Measurements from ENCODE around the gene RGP1. TPM values are rescaled to one million over a fixed set of nuclear protein-coding genes. Genes with fewer than 3 reads are reported as not detected.
A peak's percentile ranks its signal among the peaks of the same experiment; 100 is the strongest.

RGP1 gene
- 17.4 and 19.7 TPM in 2 replicates for polyA plus RNA-seq (2011; rRNA removed)
- polyA minus RNA-seq (2011; rRNA and poly(A)+ RNA removed) = 16.5 and 20.0 TPM in 2 replicates

GRCh38 chr9:35748858-35749514 is at the start of gene RGP1, which contains the start of gene GBA2:
TSS of gene RGP1 (plus strand) at chr9:35749287. CDS start at chr9:35749756, 469 bp downstream.
TSS of gene GBA2 (minus strand) at chr9:35749228. CDS start at chr9:35748704, 524 bp downstream.
- H3K27me3 ChIP-seq (ENCODE audit: control insufficient read depth, insufficient read depth, low read length) = no peaks in the 10 kb centered on the region
- ChIA-PET POLR2A (interaction anchor here (0.8 to 1.6 kb wide), 2 partner anchors 17 to 21 kb away, joined by 4 to 11 read pairs; partner anchors contain the start of genes CREB3 and TLN1), CTCF (interaction anchor here (0.6 to 7.2 kb wide), 10 partner anchors 8 to 65 kb away, joined by 3 to 78 read pairs (median 4); partner anchors contain the start of gene HINT2)
- peak within 1 kb of the TSS; percentile 65 for H3K4me3 ChIP-seq (ENCODE audit: low read depth, low read length)
- no peak for DNase-seq (ENCODE audit: low read depth)
- peaks cover 26% of the 10 kb centered on the region for H3K36me3 ChIP-seq (ENCODE audit: control insufficient read depth, insufficient read depth, low read length)
- TF ChIP-seq CTCF (IDR thresholded peaks at IDR 0.05; ENCODE audit: insufficient read depth, low read depth, low read length) = no peak

- CTCF ChIA-PET = interaction anchor here (1.6 to 8.9 kb wide), 3 partner anchors 12 to 38 kb away, joined by 6 to 177 read pairs (median 116); no protein-coding TSS in a partner anchor
These were observed 49.1 kb upstream of the RGP1 start for GRCh38 chr9:35700031-35700430.

GRCh38 chr9:35700942-35701341 is 48.1 kb upstream of the RGP1 start:
- no peak for TF ChIP-seq CTCF (IDR thresholded peaks at IDR 0.05; ENCODE audit: insufficient read depth, low read depth, low read length)
- Histone ChIP-seq H3K27me3 (ENCODE audit: control insufficient read depth, insufficient read depth, low read length) (no peaks in the 10 kb centered on the region), H3K4me3 (ENCODE audit: low read depth, low read length) (no peak overlapping the region), H3K36me3 (ENCODE audit: control insufficient read depth, insufficient read depth, low read length) (peaks cover 72% of the 10 kb centered on the region)
- DNase-seq (ENCODE audit: low read depth) = no peak
- ChIA-PET CTCF (interaction anchor here (0.8 to 8.9 kb wide), 4 partner anchors 11 to 39 kb away, joined by 3 to 177 read pairs (median 61); partner anchors contain the start of gene TPM2), POLR2A (interaction anchor here (1.0 kb wide), 1 partner anchor 10 kb away, joined by 24 read pairs; no protein-coding TSS in a partner anchor)

More at GRCh38 chr9:35700031-35700430, 49.1 kb upstream of the RGP1 start:
- TF ChIP-seq CTCF (IDR thresholded peaks at IDR 0.05; ENCODE audit: insufficient read depth, low read depth, low read length) = no peak
- H3K36me3 ChIP-seq (ENCODE audit: control insufficient read depth, insufficient read depth, low read length) = peaks cover 63% of the 10 kb centered on the region
- no peaks in the 10 kb centered on the region for H3K27me3 ChIP-seq (ENCODE audit: control insufficient read depth, insufficient read depth, low read length)
- no peak overlapping the region for H3K4me3 ChIP-seq (ENCODE audit: low read depth, low read length)
- POLR2A ChIA-PET = interaction anchor here (1.0 kb wide), 1 partner anchor 9 kb away, joined by 24 read pairs; no protein-coding TSS in a partner anchor
- DNase-seq (ENCODE audit: low read depth) = no peak

GRCh38 chr9:35702696-35703095 is 46.4 kb upstream of the RGP1 start:
- peaks cover 82% of the 10 kb centered on the region for H3K36me3 ChIP-seq (ENCODE audit: control insufficient read depth, insufficient read depth, low read length)
- H3K27me3 ChIP-seq (ENCODE audit: control insufficient read depth, insufficient read depth, low read length) = no peaks in the 10 kb centered on the region
- no peak for TF ChIP-seq CTCF (IDR thresholded peaks at IDR 0.05; ENCODE audit: insufficient read depth, low read depth, low read length)
- POLR2A ChIA-PET = no interaction called here
- CTCF ChIA-PET = interaction anchor here (1.6 kb wide), 1 partner anchor 24 kb away, joined by 3 read pairs; no protein-coding TSS in a partner anchor
- H3K4me3 ChIP-seq (ENCODE audit: low read depth, low read length) = no peak overlapping the region
- no peak for DNase-seq (ENCODE audit: low read depth)
